Lower leg skin (tissue), 3 donors: ENCODE data around the gene DPP6.
"Not testable (repeated sequence)": the region's sequence is repeated elsewhere in the genome, so short reads cannot be mapped to it uniquely, and the experiment has no call there.

Experiments used
- POLR2A ChIP-seq, 2 donors: fragments of 450-650 bp; IDR thresholded peaks; one replicate each; pipeline ENCODE4 v1.6.1; 2016 to 2017; ENCODE audit warnings: antibody characterized with exemption in 2 of 2, mild to moderate bottlenecking in 1 of 2, moderate library complexity in 1 of 2
- TF ChIP-seq, protein P1 (sequence below), 3 donors: fragments of 450-650 bp; IDR thresholded peaks; one replicate each; pipeline ENCODE4 v1.5.1; 2016; ENCODE audit warnings: antibody characterized with exemption in 3 of 3, mild to moderate bottlenecking in 3 of 3, moderate library complexity in 2 of 3

DNA sequence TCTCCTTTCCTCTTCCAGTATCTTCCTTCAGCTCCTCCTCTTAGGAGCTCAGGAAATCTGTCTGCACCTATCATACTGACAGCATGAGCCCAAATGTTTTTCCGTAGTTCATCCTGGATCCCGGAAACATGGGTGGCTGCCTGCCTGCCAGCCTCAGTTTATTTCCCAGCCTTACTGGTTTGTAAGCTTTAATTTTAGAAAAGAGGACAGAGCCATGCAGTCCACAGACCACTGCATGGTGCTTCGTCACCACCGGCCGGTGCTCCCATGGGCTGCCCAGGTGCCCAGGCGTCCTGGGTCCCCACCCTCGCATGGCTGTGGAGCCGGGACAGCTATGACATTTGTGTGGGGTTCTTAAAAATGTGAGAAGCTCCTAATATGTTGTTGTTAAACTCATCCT is 24.4 kb upstream of the DPP6 start:
- not testable (repeated sequence) for TF ChIP-seq POLR2A (IDR thresholded peaks at IDR 0.05)
- TF ChIP-seq, protein P1, sequence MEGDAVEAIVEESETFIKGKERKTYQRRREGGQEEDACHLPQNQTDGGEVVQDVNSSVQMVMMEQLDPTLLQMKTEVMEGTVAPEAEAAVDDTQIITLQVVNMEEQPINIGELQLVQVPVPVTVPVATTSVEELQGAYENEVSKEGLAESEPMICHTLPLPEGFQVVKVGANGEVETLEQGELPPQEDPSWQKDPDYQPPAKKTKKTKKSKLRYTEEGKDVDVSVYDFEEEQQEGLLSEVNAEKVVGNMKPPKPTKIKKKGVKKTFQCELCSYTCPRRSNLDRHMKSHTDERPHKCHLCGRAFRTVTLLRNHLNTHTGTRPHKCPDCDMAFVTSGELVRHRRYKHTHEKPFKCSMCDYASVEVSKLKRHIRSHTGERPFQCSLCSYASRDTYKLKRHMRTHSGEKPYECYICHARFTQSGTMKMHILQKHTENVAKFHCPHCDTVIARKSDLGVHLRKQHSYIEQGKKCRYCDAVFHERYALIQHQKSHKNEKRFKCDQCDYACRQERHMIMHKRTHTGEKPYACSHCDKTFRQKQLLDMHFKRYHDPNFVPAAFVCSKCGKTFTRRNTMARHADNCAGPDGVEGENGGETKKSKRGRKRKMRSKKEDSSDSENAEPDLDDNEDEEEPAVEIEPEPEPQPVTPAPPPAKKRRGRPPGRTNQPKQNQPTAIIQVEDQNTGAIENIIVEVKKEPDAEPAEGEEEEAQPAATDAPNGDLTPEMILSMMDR (IDR thresholded peaks at IDR 0.05): not testable (repeated sequence)
